Stimulated activated CD4-positive, alpha-beta T cell treated with anti-CD3 and anti-CD28 coated beads, TNF-alpha, amount 100 ng/mL, for 4 hours (primary cell): ENCODE data around the gene RANBP3.
"Not testable (repeated sequence)": the region's sequence is repeated elsewhere in the genome, so short reads cannot be mapped to it uniquely, and the experiment has no call there.

Source experiments
- DNase-seq, 3 experiments: peaks; one replicate each; pipeline ENCODE4 v3.0.0-alpha.2; 2020; ENCODE audit warnings: low read depth in 3 of 3

Gene RANBP3

DNA sequence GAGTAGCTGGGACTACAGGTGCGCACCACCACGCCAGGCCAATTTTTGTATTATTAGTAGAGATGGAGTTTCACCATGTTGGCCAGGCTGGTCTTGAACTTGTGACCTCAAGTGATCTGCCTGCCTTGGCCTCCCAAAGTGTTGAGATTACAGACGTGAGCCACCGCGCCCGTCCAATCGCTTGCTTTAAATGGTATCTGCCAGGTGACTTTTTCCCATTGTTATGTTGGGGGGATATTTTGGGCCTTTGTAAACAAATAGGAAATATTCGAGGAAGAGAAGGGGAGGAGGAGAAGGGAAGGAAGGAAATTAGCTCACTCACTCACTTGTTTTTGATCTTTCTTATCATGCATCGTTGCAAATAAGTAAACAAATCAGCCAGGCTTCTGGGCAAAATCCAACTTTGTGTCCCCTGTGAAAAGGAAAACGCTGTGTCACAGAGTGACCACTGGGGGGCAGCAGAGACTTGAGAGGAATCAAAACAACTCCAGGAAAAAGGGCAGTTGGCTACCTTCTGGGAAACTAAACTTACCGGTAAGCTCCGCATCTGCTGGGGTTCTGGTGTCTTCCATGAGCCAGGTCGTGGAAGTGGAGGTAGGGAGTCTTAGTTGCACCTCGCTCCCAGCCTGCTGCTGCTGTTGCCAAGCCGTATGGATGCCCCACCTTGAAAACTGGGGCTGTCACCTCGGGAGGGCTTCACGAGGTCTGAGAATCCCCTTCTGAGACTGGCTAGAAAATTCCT lies 9.3 kb upstream of the RANBP3 start:
- peak; percentile 34 to 55 (median 43) for DNase-seq

DNA sequence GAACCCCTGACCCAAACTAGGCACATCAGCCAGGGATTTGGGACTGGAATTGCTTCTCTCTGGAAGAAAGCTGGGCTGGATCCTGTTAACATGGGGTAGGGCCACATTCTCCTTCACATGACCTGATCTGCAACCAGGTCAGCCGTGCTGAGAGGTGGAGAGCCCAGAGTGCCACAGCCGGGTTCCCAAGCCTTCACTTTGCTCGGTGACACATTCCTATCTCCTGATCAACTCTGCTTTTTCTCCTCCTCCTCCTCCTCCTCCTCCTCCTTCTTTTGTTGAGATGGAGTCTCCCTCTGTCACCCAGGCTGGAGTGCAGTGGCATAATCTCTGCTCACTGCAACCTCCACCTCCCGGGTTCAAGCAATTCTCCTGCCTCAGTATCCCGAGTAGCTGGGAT lies 7.9 kb upstream of the RANBP3 start:
- not testable (repeated sequence) for DNase-seq

DNA sequence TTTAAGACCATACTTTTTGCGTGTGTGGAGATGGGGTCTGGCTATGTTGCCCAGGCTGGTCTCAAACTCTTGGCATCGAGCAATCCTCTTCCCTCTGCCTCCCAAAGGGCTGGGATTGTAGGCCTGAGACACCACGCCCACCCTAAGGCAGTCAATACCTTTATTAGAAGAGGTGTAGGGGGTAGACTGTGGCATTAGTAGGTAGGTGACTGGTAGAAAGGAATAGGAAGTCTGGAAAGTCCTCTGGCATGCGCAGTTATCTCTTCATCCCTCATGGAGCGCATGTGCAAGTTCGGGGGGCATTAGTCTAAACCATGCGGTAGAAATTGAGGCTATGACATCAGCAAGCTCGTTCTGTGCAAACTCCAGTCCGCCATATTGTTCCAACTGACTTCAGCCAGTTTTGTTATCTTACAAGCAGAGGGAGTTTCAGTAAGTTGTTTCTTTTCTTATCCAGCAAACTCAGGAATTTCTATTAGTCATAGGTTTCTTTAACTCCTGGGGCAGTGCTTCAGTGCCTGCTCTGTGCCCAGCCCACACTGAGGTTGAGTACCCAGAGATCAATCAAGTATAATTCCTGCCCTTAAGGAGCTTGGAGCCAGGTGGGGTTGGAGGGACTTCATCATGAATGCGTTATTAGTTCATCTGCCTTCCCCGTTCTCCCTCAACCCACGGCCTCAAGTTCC lies 7.3 kb upstream of the RANBP3 start:
- no peak for DNase-seq

DNA sequence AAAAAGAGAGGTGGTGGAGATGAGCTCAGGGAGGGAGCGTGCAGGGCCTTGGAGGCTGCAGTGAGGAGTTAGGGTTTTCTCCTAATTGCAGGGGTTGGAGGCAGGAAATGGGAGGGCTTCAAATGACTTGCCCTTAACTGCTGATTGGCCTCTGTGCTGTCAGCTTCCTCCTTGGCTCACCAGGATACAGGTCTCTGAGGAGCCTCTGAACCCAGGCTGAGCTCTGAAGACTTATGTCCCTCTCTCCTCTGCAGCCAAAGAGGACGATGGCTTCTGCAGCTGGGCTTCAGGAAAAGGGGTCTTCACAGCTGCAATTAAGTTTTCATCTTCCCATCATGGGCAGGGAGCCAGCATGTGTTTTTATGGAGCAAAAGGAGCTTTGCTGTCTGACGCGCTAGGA lies 6.7 kb upstream of the RANBP3 start:
- DNase-seq: no peak

DNA sequence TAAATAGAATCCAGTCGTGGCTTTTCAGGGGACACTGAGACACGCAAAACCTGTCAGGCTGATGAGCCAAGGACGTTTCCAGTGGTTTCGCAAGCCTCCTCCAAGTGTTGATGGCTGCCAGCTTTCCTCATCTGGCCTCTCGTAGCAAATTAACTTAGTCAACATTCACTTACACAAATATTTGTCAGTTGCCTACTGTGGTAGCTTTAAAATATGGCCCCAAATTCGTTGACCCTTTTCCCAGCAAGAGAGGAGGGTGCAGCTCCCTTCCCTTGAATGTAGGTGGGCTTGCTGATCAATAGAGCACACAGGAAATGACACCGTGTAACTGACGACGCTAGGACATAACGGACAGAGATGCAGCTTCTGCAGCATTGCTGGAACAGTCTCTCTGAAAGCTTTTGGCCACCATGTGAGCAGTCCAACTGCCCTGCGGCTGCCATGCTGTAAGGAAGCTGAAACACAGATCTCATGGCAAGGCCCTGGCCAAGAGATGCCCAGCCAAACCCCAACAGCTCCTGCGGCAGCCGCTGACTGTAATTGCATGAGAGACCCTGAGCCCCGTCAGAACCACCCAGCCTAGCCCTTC lies 5.5 kb upstream of the RANBP3 start:
- no peak for DNase-seq

DNA sequence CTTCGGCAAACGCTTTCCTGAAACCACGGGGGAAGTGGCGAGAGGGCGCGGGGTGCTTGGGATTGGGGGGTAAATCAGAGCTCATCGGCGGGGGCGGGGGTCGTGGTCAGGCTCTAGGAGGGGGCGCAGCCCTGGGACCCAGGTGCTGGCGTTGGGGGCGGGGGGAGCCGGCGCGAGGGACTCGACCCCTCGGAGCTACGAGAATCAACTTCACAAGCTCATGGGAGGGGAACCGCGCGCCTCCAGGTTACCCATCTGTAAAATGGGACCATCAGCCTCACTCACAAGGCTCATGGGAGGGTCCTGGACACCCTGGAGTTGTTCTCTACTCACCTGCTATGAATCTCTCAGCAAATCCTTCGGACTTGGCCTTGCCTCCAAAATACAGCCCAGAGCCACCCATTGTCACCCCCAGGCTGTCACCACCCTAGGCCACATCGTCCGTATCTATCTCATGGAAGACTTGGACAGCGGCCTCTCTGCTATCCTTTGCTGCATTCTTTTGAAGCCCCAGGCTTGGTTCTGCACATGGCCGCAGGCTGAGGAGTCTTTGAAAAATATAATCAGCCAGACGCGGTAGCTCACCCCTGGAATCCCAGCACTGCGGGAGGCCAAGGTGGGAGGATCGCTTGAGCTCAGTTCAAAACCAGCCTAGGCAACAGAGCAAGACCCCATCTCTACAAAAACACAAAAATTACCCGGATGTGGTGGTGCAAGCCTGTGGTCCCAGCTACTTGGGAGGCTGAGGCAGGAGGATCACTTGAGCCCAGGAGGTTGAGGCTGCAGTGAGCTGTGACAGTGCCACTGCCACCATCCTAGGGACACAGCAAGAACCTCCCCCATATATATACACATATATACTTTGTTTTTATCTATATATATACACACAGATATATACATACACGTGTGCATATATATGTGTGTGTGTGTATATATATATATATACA lies 939 bp upstream of the RANBP3 start:
- DNase-seq: peak in 1 of 3 experiments; percentile 10

DNA sequence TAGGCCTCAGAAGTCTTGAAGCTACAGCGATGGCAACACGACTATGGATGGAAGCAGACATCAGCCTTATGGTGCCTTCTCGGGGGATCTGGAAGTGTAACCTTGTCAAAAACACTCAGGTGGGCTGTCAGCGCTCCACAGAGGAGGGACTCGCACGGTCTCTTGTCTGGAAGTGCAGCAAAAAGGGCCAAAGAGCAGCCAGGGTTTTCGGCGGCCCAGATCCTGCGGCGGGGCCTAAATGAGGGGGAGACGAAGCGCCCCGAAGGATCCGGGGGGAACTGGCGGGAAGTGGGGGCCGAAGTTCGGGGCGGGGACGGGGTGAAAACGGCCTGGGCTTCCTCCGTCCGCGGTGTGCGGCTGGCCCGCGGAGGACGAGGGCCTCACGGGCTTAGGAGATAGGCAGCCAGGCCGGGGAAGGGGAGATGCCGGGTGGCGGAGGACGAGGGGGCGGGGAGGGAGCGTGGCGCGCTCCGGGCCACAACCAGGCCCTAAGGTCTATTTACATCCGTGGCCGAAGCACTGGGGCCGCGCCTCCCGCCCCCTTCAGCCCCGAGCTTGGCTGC lies 637 bp downstream of the RANBP3 start:
- peak in 1 of 3 experiments; percentile 9 for DNase-seq

DNA sequence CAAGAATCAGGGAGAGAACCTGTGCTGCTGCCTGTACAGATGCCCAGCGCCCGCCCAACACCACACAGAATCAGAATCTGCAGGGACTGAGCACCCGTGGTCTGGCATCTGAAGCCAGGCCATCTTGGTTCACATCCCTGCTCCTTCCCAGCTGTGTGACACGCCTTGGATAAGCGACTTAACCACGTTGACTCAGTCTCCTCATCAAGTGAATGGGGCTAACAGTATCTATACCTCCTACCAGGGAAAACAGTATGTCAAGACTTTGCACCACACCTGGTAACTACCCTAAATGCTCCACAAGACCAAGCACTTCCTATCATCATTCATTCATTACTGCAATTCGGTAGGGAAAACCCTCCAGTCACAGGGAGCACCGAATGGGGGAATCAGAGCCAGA lies 1.2 kb downstream of the RANBP3 start:
- no peak for DNase-seq

DNA sequence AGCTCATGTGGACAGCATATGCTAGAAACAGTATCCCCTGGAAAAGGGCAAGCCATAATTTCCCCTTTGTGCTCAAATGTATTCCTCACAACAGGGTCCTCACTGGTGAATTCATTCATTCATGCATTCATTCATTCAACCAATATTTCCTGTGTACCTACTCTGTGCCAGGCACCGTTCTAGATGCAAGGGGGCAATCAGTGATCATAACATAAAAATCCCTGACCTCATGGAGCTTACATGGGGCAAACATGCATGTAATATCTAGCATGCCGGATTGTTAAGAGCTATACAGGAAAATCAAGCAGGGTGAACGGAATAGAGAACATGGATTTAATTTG lies 2.6 kb downstream of the RANBP3 start:
- DNase-seq: no peak

DNA sequence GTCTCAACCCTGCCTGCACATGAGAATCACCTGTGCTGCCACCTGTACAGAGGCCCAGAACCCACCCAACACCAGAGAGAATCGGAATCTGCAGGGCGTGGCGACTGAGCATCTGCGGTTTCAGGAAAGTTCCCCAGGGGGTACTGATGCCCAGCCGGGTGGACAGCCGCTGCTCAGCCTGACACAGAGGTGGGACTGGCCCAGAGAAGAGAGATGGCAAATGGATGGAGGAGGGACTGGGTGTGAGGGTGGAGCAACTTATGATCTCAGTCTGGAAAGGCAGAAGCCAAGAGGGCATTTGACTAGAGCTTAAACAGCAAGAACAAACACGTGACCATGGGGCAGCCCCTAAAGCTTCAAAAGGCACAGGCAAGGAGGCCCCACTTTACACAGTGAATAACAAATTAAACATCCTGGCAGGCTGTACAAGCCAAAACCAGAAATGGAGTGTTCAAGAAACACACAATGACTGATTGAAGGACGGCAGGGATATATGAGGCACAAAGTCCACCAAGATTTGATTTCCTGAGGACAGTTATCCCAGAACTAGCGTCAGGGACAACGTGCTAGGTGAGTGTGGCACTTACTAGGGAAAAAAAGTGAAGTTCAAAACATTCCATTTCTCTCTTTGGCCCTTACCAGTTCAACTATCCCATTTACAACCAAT lies 3.1 kb downstream of the RANBP3 start:
- DNase-seq: no peak

DNA sequence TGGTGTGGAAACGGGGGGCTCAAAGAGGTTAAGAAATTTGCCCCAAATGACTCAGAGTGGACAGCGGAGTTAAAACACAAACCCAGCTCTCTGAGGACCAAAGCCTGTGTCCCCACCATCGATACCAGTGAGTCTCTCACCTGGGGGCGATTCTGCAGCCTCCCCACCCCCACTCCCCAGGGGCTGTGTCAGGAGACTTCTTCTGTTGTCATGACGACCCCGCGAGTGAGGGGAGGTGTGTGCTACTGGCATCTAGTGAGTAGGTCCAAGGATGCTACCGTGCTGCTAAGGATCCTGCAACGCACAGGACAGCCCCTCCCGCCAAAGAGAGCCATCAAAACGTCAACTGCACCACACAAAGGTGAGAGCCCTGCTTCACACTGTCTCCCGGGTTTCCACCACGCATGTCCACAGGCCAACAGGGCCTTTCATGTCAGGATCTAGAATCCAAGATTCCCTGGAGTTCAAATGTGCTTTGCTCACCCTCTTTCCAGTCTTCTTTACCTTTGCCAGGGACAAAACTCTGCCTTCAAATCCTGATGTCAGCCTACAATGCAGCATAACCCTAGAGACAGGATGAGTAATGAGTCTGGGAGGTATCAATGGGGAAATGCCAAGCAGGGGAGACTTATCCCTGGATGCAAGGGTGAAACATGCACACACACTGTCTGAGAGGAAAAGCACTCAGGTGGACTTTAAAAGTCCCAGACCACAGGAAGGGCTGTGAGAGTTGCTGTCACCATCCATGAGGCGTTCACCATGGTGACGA lies 3.9 kb downstream of the RANBP3 start:
- no peak for DNase-seq

DNA sequence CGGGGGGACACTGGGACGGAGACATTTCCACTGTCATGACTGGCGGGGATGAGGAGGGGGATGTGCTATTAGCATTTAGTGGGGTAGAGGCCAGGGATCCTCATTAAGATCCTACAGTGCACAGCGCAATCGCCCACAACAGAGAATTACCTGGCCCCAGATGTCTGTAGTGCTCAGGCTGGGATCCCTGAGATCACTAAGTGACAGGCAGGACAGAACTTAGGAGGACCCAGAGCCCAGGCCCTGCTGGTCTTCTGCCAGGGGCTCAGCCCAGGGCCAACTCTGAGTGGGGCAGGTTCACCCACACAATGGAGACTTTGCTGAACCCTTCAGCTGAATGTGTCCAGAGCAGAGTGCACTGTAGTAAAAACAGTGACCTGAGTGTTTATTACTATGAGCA lies 4.6 kb downstream of the RANBP3 start:
- DNase-seq: no peak

DNA sequence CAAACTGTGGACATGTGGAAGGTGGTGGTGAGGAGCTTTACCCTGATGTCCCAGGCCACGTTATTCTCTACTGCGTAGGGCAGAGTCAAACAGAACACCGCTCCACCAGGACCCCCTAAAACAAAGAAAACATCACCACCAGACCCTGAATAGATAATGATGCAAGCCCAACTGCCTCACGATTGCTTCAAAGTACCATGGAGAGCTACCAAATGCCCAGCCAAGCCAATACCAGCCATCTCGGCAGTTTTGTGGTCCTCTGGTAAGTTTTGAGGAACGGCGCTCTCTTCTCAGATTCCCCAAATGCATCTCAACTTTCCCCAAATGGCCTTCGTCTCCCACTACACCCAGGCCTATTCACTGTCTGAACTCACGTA lies 5.6 kb downstream of the RANBP3 start:
- DNase-seq: no peak

DNA sequence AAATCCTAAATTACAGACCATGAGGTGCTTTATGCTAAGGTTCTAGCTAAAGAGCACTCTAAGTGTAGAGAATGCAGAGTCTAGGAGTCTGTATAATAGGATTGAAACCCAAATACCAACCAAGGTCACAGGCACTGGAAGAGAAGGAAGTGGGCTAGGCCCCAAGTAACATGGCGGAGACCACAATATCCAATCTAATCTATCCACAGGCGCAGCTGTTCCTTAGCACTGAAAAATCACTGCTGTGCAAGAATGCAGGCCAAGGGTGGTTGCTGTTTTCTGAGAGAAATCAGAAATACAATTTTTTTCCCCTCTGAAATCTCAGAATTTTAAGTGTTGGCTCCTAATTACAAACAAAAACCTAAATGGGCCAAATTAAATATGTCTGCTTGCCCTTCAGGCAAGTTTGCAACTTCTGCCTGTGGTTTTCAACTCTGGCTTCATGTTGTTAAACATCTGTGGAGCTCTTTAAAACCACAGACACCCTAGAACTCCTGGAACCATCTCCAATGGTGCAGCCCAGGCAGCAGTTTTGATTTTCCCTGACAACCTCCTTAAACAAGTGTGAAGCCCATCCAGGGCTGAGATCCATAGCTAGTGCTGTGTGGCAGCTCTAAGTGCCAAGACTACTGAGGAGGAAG lies 6.1 kb downstream of the RANBP3 start:
- DNase-seq: no peak

DNA sequence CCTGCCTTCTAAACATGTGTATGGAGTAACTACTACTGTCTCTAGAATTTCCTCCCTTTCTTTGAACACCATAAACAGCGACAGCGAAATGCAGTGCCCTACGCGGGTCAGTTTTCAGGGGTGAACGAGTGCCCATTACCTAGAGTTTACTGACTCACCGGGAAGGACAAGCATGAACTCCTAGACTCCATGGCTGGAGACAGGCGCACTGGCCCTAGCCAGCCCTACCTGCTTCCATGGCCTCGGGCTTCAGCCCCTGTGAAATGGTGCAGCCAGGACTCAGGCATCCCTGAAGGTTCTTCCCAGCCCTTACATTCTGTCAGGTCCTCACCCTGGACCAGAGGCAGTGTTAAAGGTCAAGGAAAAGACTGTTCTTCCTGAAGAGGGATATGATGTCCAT lies 8.5 kb downstream of the RANBP3 start:
- DNase-seq: no peak

DNA sequence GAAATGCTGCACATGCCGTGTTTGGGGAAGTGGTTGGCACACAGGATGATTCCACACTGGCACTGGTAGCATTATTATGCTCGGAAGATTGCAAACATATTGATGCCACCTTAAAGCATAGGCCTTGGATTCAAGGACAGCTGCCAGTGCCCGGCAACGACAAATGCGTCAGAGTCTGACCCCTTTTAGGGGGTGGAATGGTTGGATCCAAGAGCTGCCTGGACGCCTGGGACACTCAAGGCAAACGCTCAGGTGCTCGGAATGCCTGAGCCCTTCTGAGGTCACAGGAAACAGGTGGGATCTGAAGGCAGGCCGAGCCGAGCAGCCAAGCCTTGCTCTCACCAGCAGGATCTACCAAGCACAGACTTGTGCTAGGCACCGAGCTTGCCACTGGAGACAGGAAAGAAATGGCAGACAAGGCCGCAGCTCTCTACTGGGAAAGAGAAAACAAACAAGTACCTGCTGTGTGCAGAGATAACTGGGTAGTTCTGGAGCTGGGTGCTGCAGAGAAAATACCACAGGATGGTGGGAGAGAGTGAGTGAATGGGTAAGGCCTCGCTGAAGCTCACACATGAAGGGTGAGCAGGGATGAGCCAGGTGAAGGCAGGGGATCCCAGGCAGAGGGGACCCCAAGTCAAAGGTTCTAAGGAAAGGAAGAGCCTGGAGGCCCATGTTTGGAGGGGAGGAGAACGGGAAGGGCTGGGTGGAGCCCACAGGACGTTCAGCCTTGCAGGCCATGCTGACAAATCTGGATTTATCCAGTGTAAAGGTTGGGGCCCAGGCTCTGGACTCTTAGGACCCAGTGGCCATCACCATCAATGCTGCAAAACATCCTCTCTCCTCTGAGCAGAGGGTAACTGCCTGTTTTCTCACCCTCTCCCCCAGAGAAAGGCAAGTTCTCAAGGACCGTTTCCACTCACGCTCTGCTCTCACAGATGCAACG lies 9.2 kb downstream of the RANBP3 start:
- DNase-seq: no peak

DNA sequence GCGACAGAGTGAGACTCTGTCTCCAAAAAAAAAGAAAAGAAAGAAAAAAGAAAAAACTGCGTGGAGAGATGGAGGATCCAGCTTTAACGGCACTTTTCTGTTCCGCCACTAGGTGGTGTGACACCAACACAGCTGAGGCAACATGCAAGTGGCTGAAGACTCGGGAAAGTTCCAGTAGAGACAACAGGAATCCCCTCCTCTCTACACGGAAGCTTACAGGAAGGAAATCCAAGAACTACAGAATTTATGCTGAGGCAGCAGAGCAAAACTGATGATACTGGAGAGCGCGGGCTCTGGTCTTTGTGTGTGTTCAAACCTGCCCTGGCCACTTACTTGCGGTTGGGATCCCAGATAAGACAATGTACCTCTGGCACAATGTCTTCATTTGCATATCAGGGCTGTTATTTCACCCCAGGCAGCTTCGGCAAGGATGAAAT lies 9.9 kb downstream of the RANBP3 start:
- DNase-seq: peak in 1 of 3 experiments; percentile 33

DNA sequence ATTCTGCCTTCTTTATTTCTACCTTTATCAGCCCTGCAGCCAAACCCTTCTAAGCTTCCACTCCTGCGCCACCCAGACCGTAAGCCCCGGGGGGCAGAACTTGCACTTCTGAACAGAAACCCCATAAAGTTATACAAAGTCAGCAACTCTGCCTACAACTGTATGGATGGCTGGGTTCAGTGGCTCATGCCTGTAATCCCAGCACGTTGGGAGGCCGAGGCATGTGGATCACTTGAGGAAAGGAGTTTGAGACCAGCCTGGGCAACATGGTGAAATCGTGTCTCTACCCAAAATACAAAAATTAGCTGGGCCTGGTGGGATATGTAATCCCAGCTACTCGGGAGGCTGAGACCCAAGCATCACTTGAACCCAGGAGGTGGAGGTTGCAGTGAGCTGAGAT lies 10.4 kb downstream of the RANBP3 start:
- no peak for DNase-seq

DNA sequence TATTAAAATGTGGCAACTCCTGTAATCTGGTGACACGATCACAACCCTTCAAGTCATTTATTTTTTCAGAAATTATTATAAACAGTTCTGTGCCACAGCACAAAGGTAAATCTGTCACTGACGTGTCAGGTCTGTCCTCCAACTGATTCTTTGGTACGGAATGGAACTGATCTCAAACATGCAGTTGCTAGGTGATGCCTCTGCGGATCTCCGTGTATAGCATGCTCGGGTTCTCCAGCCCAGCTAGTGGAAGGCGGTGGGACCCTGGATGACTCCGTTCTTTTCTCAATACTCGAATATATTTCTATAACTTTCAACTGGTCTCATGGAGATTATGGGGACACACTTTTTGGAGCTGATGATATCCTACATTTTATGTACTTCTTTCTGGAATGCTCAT lies 11.0 kb downstream of the RANBP3 start:
- DNase-seq: no peak
